Liver (tissue), 9 donors: ENCODE measurements around the gene STAG3. TPM values are rescaled to one million over a fixed set of nuclear protein-coding genes. Genes with fewer than 3 reads are reported as not detected.

Experiments
- DNase-seq: peaks from one replicate; pipeline ENCODE4 v3.0.0-alpha.2; 2017; ENCODE audit warnings: low spot score
- H3K27ac ChIP-seq, 2 donors: one replicate each; pipeline ENCODE4 v1.7.0; 2013; ENCODE audit warnings: inconsistent platforms in 2 of 2, low read length in 2 of 2, control low read depth in 1 of 2, low read depth in 1 of 2, mild to moderate bottlenecking in 1 of 2
- H3K27me3 ChIP-seq, 4 donors: one replicate each; pipeline versions ENCODE4 v1.6.1 to v1.7.0; 2013; ENCODE audit warnings: low read length in 3 of 4, inconsistent platforms in 1 of 4, mild to moderate bottlenecking in 1 of 4, moderate library complexity in 1 of 4; ENCODE audit not compliant: control insufficient read depth in 4 of 4, insufficient read depth in 4 of 4
- H3K36me3 ChIP-seq, 4 donors: one replicate each; pipeline versions ENCODE4 v1.6.1 to v1.7.0; 2013; ENCODE audit warnings: low read length in 3 of 4, mild to moderate bottlenecking in 3 of 4, low read depth in 1 of 4, moderate library complexity in 1 of 4; ENCODE audit not compliant: control insufficient read depth in 4 of 4, insufficient read depth in 3 of 4
- H3K4me1 ChIP-seq, 4 donors: one replicate each; pipeline versions ENCODE4 v1.6.1 to v1.7.0; 2013; ENCODE audit warnings: low read length in 3 of 4, mild to moderate bottlenecking in 3 of 4, moderate library complexity in 1 of 4; ENCODE audit not compliant: control insufficient read depth in 4 of 4, insufficient read depth in 4 of 4
- H3K4me3 ChIP-seq, 3 donors: one replicate each; pipeline versions ENCODE4 v1.6.1 to v1.7.0; 2013; ENCODE audit warnings: low read length in 3 of 3, control low read depth in 1 of 3, low read depth in 1 of 3, mild to moderate bottlenecking in 1 of 3
- H3K9ac ChIP-seq, 2 donors: one replicate each; pipeline ENCODE4 v1.7.0; 2013; ENCODE audit warnings: low read length in 2 of 2, mild to moderate bottlenecking in 2 of 2, moderate library complexity in 2 of 2, control low read depth in 1 of 2, low read depth in 1 of 2
- H3K9me3 ChIP-seq, 4 donors: one replicate each; pipeline versions ENCODE4 v1.6.1 to v1.7.0; 2013; ENCODE audit warnings: low read length in 3 of 4; ENCODE audit not compliant: control insufficient read depth in 4 of 4
- EGR1 ChIP-seq, 2 donors: IDR thresholded peaks; 2 replicates each; pipeline ENCODE4 v1.6.1; 2016 to 2018; ENCODE audit warnings: antibody characterized with exemption in 2 of 2, low read depth in 2 of 2
- FOXA1 ChIP-seq: IDR thresholded peaks from 2 replicates; pipeline ENCODE4 v1.6.1; 2016; ENCODE audit warnings: antibody characterized with exemption
- FOXA2 ChIP-seq: IDR thresholded peaks from 2 replicates; pipeline ENCODE4 v1.6.1; 2016; ENCODE audit warnings: antibody characterized with exemption
- GABPA ChIP-seq, 2 donors: IDR thresholded peaks in 1 of 2; conservative IDR thresholded peaks in 1 of 2; 2 replicates each; pipeline ENCODE4 v1.6.1; 2016; ENCODE audit warnings: antibody characterized with exemption in 2 of 2, mild to moderate bottlenecking in 1 of 2, moderate library complexity in 1 of 2
- HNF4A ChIP-seq, 2 donors: conservative IDR thresholded peaks; 2 replicates each; pipeline ENCODE4 v1.6.1; 2016; ENCODE audit warnings: antibody characterized with exemption in 2 of 2, mild to moderate bottlenecking in 2 of 2
- HNF4G ChIP-seq: IDR thresholded peaks from 2 replicates; pipeline ENCODE4 v1.6.1; 2016; ENCODE audit warnings: antibody characterized with exemption
- JUND ChIP-seq, 2 donors: IDR thresholded peaks; 2 replicates each; pipeline ENCODE4 v1.6.1; 2016; ENCODE audit warnings: antibody characterized with exemption in 2 of 2
- NR2F2 ChIP-seq: IDR thresholded peaks from 2 replicates; pipeline ENCODE4 v1.6.1; 2016; ENCODE audit warnings: antibody characterized with exemption
- RAD21 ChIP-seq, 2 donors: IDR thresholded peaks; 2 replicates each; pipeline ENCODE4 v1.6.1; 2016; ENCODE audit warnings: antibody characterized with exemption in 2 of 2, mild to moderate bottlenecking in 2 of 2
- RXRA ChIP-seq, 2 donors: IDR thresholded peaks; 2 replicates each; pipeline ENCODE4 v1.6.1; 2017 to 2018; ENCODE audit warnings: antibody characterized with exemption in 2 of 2, mild to moderate bottlenecking in 1 of 2
- SP1 ChIP-seq: IDR thresholded peaks from 2 replicates; pipeline ENCODE4 v1.6.1; 2018; ENCODE audit warnings: antibody characterized with exemption, mild to moderate bottlenecking
- TAF1 ChIP-seq: conservative IDR thresholded peaks from 2 replicates; pipeline ENCODE4 v1.6.1; 2016; ENCODE audit warnings: antibody characterized with exemption, mild to moderate bottlenecking
- YY1 ChIP-seq: IDR thresholded peaks from 2 replicates; pipeline ENCODE4 v1.6.1; 2016; ENCODE audit warnings: antibody characterized with exemption, mild to moderate bottlenecking
- WGBS: extraction: QIAGEN DNeasy Blood & Tissue Kit; methylation state at CpG from one replicate; pipeline ENCODE4 v1.1.7; 2013; 5-methylcytosine and 5-hydroxymethylcytosine counted together
- polyA plus RNA-seq, 2 donors: library from polyadenylated mRNA; stranded (reverse) in 1 of 2; unstranded in 1 of 2; fragments of 200-250 nt in 1 of 2; fragments of >200 nt in 1 of 2; fragmentation: Nextera tagmentation in 1 of 2; extraction: Ambion mirVana in 1 of 2; gene quantifications; one replicate each; pipeline versions ENCODE4 v1.2.1 to v1.2.3, GENCODE V29; 2013 to 2015
- total RNA-seq, 2 donors: library from RNA; depleted of rRNA; stranded (reverse); fragments of >200 nt; gene quantifications; one replicate each; pipeline ENCODE4 v1.2.3, GENCODE V29; 2014
- TF ChIP-seq, protein P1 (sequence below): IDR thresholded peaks from 2 replicates; pipeline ENCODE4 v1.6.1; 2016; ENCODE audit warnings: antibody characterized with exemption
- TF ChIP-seq, protein P2 (sequence below): IDR thresholded peaks from 2 replicates; pipeline ENCODE4 v1.6.1; 2016; ENCODE audit warnings: antibody characterized with exemption, mild to moderate bottlenecking
- TF ChIP-seq, protein P3 (sequence below): IDR thresholded peaks from 2 replicates; pipeline ENCODE4 v1.6.1; 2016; ENCODE audit warnings: antibody characterized with exemption
- TF ChIP-seq, protein P4 (sequence below): fragments of 150-350 bp; IDR thresholded peaks from 2 replicates; pipeline ENCODE4 v1.5.1; 2017; ENCODE audit warnings: improper control_type of control experiment, low read depth, low read length; ENCODE audit not compliant: missing input control
- TF ChIP-seq, protein P5 (sequence below): IDR thresholded peaks from 2 replicates; pipeline ENCODE4 v1.6.1; 2016; ENCODE audit warnings: antibody characterized with exemption
- donor health status: healthy.
- donor health status: healthy.
- donor health status: healthy.
- donor health status: healthy.
- donor health status: healthy.

The STAG3 gene
- total and polyA plus RNA-seq, 4 donors = 0.28 to 7.0 (median 3.2) TPM

DNA sequence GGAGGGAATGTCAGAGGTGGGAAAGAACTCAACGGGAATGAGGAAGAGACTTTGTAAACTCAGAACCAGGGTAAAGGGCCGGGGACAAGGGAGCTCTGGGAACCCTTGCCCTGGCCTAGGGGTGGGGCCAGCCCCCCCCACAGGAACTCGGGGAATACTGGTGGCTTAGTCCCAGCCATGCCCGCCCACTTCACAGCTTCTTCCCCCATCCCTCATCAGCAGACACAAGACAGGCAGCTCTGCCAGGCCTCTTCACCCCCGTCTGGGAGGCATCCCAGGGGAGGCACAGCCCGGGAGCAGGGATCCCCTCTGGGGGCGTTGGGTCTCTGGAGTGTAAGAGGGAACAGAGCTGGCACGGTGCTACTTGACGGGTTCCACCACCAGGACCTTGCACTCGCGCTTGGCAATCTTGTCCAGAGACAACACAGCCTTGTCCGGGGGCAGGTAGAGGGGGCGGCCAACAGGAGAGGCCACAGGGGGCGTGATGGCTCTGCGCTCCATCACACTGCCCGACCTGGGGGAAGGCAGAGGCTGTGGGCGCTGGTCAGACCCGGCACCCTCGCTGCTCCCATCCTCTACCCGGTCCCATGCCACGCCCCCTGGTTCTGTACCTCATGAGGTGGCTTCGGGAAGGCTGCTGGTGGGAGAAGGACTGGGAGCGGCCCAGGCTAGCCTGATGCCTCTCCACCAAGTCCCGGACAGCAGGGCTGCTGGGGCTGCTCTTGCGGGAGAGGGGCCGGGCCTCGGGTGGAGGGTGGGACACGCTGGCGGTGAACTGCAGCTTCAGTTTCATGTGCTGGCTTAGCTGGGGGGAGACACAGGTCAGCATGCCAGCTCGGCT, 22.8 kb upstream of the STAG3 start:
- no peaks in the 10 kb centered on the region for H3K27me3 ChIP-seq
- 77% methylated on average over 30 of the region's 30 CpGs for WGBS
- H3K36me3 ChIP-seq = peaks cover 2 to 30% (median 11%) of the 10 kb centered on the region in 4 donors
- no peaks in the 10 kb centered on the region for H3K9me3 ChIP-seq
- DNase-seq = no peak
- no peak overlapping the region for H3K4me3 ChIP-seq
- peaks cover 3 to 17% (median 10%) of the 10 kb centered on the region in 4 donors for H3K4me1 ChIP-seq
- H3K9ac ChIP-seq = no peak overlapping the region
- TF ChIP-seq TAF1 (no peak), EGR1 (IDR thresholded peaks at IDR 0.05; ENCODE audit: low read depth in 2 of 2) (no peak), RAD21 (IDR thresholded peaks at IDR 0.05) (no peak), RXRA (IDR thresholded peaks at IDR 0.05) (no peak), FOXA1 (no peak), JUND (IDR thresholded peaks at IDR 0.05) (no peak), SP1 (no peak), HNF4G (no peak), FOXA2 (no peak), NR2F2 (no peak), YY1 (no peak), GABPA (IDR thresholded peaks at IDR 0.05 in 1 of 2, conservative IDR thresholded peaks at IDR 0.05 in 1 of 2) (no peak), HNF4A (conservative IDR thresholded peaks at IDR 0.05) (no peak)
- TF ChIP-seq, protein P1, sequence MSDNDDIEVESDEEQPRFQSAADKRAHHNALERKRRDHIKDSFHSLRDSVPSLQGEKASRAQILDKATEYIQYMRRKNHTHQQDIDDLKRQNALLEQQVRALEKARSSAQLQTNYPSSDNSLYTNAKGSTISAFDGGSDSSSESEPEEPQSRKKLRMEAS = no peak
- TF ChIP-seq, protein P2, sequence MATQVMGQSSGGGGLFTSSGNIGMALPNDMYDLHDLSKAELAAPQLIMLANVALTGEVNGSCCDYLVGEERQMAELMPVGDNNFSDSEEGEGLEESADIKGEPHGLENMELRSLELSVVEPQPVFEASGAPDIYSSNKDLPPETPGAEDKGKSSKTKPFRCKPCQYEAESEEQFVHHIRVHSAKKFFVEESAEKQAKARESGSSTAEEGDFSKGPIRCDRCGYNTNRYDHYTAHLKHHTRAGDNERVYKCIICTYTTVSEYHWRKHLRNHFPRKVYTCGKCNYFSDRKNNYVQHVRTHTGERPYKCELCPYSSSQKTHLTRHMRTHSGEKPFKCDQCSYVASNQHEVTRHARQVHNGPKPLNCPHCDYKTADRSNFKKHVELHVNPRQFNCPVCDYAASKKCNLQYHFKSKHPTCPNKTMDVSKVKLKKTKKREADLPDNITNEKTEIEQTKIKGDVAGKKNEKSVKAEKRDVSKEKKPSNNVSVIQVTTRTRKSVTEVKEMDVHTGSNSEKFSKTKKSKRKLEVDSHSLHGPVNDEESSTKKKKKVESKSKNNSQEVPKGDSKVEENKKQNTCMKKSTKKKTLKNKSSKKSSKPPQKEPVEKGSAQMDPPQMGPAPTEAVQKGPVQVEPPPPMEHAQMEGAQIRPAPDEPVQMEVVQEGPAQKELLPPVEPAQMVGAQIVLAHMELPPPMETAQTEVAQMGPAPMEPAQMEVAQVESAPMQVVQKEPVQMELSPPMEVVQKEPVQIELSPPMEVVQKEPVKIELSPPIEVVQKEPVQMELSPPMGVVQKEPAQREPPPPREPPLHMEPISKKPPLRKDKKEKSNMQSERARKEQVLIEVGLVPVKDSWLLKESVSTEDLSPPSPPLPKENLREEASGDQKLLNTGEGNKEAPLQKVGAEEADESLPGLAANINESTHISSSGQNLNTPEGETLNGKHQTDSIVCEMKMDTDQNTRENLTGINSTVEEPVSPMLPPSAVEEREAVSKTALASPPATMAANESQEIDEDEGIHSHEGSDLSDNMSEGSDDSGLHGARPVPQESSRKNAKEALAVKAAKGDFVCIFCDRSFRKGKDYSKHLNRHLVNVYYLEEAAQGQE = no peak
- TF ChIP-seq, protein P3, sequence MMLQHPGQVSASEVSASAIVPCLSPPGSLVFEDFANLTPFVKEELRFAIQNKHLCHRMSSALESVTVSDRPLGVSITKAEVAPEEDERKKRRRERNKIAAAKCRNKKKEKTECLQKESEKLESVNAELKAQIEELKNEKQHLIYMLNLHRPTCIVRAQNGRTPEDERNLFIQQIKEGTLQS = no peak
- TF ChIP-seq, protein P4, sequence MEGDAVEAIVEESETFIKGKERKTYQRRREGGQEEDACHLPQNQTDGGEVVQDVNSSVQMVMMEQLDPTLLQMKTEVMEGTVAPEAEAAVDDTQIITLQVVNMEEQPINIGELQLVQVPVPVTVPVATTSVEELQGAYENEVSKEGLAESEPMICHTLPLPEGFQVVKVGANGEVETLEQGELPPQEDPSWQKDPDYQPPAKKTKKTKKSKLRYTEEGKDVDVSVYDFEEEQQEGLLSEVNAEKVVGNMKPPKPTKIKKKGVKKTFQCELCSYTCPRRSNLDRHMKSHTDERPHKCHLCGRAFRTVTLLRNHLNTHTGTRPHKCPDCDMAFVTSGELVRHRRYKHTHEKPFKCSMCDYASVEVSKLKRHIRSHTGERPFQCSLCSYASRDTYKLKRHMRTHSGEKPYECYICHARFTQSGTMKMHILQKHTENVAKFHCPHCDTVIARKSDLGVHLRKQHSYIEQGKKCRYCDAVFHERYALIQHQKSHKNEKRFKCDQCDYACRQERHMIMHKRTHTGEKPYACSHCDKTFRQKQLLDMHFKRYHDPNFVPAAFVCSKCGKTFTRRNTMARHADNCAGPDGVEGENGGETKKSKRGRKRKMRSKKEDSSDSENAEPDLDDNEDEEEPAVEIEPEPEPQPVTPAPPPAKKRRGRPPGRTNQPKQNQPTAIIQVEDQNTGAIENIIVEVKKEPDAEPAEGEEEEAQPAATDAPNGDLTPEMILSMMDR = no peak
- TF ChIP-seq, protein P5, sequence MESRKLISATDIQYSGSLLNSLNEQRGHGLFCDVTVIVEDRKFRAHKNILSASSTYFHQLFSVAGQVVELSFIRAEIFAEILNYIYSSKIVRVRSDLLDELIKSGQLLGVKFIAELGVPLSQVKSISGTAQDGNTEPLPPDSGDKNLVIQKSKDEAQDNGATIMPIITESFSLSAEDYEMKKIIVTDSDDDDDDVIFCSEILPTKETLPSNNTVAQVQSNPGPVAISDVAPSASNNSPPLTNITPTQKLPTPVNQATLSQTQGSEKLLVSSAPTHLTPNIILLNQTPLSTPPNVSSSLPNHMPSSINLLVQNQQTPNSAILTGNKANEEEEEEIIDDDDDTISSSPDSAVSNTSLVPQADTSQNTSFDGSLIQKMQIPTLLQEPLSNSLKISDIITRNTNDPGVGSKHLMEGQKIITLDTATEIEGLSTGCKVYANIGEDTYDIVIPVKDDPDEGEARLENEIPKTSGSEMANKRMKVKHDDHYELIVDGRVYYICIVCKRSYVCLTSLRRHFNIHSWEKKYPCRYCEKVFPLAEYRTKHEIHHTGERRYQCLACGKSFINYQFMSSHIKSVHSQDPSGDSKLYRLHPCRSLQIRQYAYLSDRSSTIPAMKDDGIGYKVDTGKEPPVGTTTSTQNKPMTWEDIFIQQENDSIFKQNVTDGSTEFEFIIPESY = no peak
- no peak overlapping the region for H3K27ac ChIP-seq
